Transverse colon (tissue), 4 donors: ENCODE results near the gene VPS51.

Experiments
- CTCF ChIP-seq, 5 experiments: fragments of 200-600 bp in 3 of 5; fragments of 450-650 bp in 2 of 5; sonication (generic) in 3 of 5; IDR thresholded peaks; 1 replicate in 2 of 5; 2 replicates in 3 of 5; pipeline ENCODE4 v1.5.1; 2016 to 2017; ENCODE audit warnings: antibody characterized with exemption in 5 of 5, inconsistent platforms in 3 of 5, mild to moderate bottlenecking in 2 of 5, moderate library complexity in 1 of 5
- POLR2A ChIP-seq: fragments of 450-650 bp; IDR thresholded peaks from one replicate; pipeline ENCODE4 v1.6.1; 2016; ENCODE audit warnings: antibody characterized with exemption, mild to moderate bottlenecking, moderate library complexity
- POLR2AphosphoS5 ChIP-seq, 3 donors: sonication (generic); formaldehyde crosslinking; IDR thresholded peaks; one replicate each; pipeline ENCODE4 v1.6.1; 2016; ENCODE audit warnings: antibody characterized with exemption in 3 of 3

GRCh38 chr11:65056999-65057398 lies 39.0 kb upstream of the VPS51 start:
- no peak for TF ChIP-seq POLR2A
- TF ChIP-seq CTCF (IDR thresholded peaks at IDR 0.05) = no peak
- no peak for TF ChIP-seq POLR2AphosphoS5 (IDR thresholded peaks at IDR 0.05)
